Endothelial cell of umbilical vein (primary cell): ENCODE results near the gene SLC28A1. TPM values are rescaled to one million over a fixed set of nuclear protein-coding genes. Genes with fewer than 3 reads are reported as not detected.

Experiments used
- BruUV-seq: library from RNA; stranded (reverse); fragments of 400-500 nt; replicated peaks from 2 replicates; lab custom pipeline; 2021; lab: Mats Ljungman, UMichigan
- CTCF ChIA-PET: fragments of 300-600, 350-600 bp; sonication (Branson Sonifier 250); formaldehyde crosslinking; loops from one replicate; lab custom pipeline; 2021; ENCODE audit warnings: antibody characterized with exemption, inconsistent platforms; lab: Charles Lee
- POLR2A ChIA-PET: fragments of 300-600, 350-600 bp; sonication (Branson Sonifier 250); formaldehyde crosslinking; loops from one replicate; lab custom pipeline; 2021; ENCODE audit warnings: antibody characterized with exemption, inconsistent platforms; lab: Charles Lee
- DNase-seq: peaks from one replicate; pipeline ENCODE4 v3.0.0-alpha.2; 2011; ENCODE audit warnings: low read depth, low spot score
- FAIRE-seq: peaks from 2 replicates; lab custom pipeline; 2011; peaks lifted over from hg19 to GRCh38; lab: Jason Lieb, UNC
- H2AFZ ChIP-seq: 2 replicates; pipeline ENCODE4 v1.6.0; 2012; ENCODE audit warnings: low read depth, low read length, control low read depth, inconsistent platforms
- H3K27ac ChIP-seq: 2 replicates; pipeline ENCODE4 v1.5.1; 2011; ENCODE audit warnings: low read depth, mild to moderate bottlenecking, control low read depth, low read length, moderate library complexity; ENCODE audit not compliant: insufficient read depth
- H3K27me3 ChIP-seq, 2 experiments: 2 replicates each; pipeline versions ENCODE4 v1.6.0 to v1.6.1; 2011; ENCODE audit warnings: low read length in 2 of 2, mixed read lengths in 1 of 2; ENCODE audit not compliant: control insufficient read depth in 2 of 2, insufficient read depth in 2 of 2
- H3K36me3 ChIP-seq, 2 experiments: 2 replicates in 1 of 2; 3 replicates in 1 of 2; pipeline ENCODE4 v1.5.1; 2011; ENCODE audit warnings: low read length in 2 of 2, mild to moderate bottlenecking in 1 of 2, moderate library complexity in 1 of 2; ENCODE audit not compliant: control insufficient read depth in 2 of 2, insufficient read depth in 2 of 2; ENCODE audit errors: extremely low read depth in 1 of 2
- H3K4me1 ChIP-seq: 3 replicates; pipeline ENCODE4 v1.5.1; 2011; ENCODE audit warnings: mild to moderate bottlenecking, low read length; ENCODE audit not compliant: control insufficient read depth, insufficient read depth; ENCODE audit errors: extremely low read depth
- H3K4me2 ChIP-seq: 2 replicates; pipeline ENCODE4 v1.6.1; 2011; ENCODE audit warnings: low read length, control low read depth, mixed read lengths; ENCODE audit not compliant: insufficient read depth
- H3K4me3 ChIP-seq, 3 experiments: fragments of 200-600 bp in 1 of 3; sonication (generic), shearing (Covaris generic) in 1 of 3; replicated peaks in 1 of 3; 2 replicates each; pipeline ENCODE4 v1.5.1; 2011 to 2016; ENCODE audit warnings: control low read depth in 3 of 3, low read length in 3 of 3, mild to moderate bottlenecking in 2 of 3, inconsistent platforms in 1 of 3, low read depth in 1 of 3, moderate library complexity in 1 of 3; ENCODE audit not compliant: insufficient read depth in 1 of 3
- H3K79me2 ChIP-seq: 2 replicates; pipeline ENCODE4 v1.6.0; 2012; ENCODE audit warnings: low read length, inconsistent platforms; ENCODE audit not compliant: control insufficient read depth, insufficient read depth
- H3K9ac ChIP-seq: replicated peaks from 2 replicates; pipeline ENCODE3; 2011; ENCODE audit warnings: low read length, control low read depth; ENCODE audit not compliant: insufficient read depth; ENCODE audit errors: extremely low read depth
- H3K9me1 ChIP-seq: replicated peaks from 3 replicates; pipeline ENCODE4 v1.6.0; 2011; ENCODE audit warnings: mild to moderate bottlenecking, low read length; ENCODE audit not compliant: control insufficient read depth, insufficient read depth; ENCODE audit errors: extremely low read depth
- H3K9me3 ChIP-seq: replicated peaks from 2 replicates; pipeline ENCODE4 v1.5.1; 2012; ENCODE audit warnings: low read length, inconsistent platforms; ENCODE audit not compliant: control insufficient read depth, insufficient read depth
- H4K20me1 ChIP-seq: replicated peaks from 2 replicates; pipeline ENCODE3; 2011; ENCODE audit warnings: mild to moderate bottlenecking, low read length; ENCODE audit not compliant: control insufficient read depth, insufficient read depth; ENCODE audit errors: extremely low read depth
- EZH2 ChIP-seq: IDR thresholded peaks from 2 replicates; pipeline ENCODE4 v1.6.1; 2012; ENCODE audit warnings: borderline replicate concordance, low read depth, mild to moderate bottlenecking, moderate library complexity, low read length, inconsistent platforms; ENCODE audit not compliant: severe bottlenecking
- FOS ChIP-seq: IDR thresholded peaks from 2 replicates; pipeline ENCODE4 v1.6.1; 2011; ENCODE audit warnings: mild to moderate bottlenecking, low read length, moderate library complexity, borderline replicate concordance; ENCODE audit not compliant: insufficient read depth
- GATA2 ChIP-seq: IDR thresholded peaks from 2 replicates; pipeline ENCODE4 v1.7.0; 2011; ENCODE audit warnings: low read depth, mild to moderate bottlenecking, moderate library complexity, mixed read lengths, low read length; ENCODE audit not compliant: insufficient read length, insufficient read depth
- JUN ChIP-seq: IDR thresholded peaks from 2 replicates; pipeline ENCODE4 v1.6.1; 2011; ENCODE audit warnings: borderline replicate concordance, low read depth; ENCODE audit not compliant: insufficient read length, insufficient read depth
- MYC ChIP-seq: IDR thresholded peaks from one replicate; pipeline ENCODE4 v1.6.1; 2011; ENCODE audit warnings: mild to moderate bottlenecking, low read depth, low read length
- POLR2A ChIP-seq: IDR thresholded peaks from 2 replicates; pipeline ENCODE4 v1.6.1; 2012; ENCODE audit warnings: low read depth, mild to moderate bottlenecking, control low read depth, low read length
- POLR2AphosphoS5 ChIP-seq: IDR thresholded peaks from 2 replicates; pipeline ENCODE4 v1.6.1; 2012; ENCODE audit warnings: low read depth, mild to moderate bottlenecking, control low read depth, low read length, moderate library complexity; ENCODE audit not compliant: insufficient read depth
- dilution Hi-C: fragments of 300-500 bp; cut with MboI; formaldehyde crosslinking; loops from one replicate; pipeline ENCODE4 v1.15.0; 2019; ENCODE audit warnings: low sequenced_read_pairs; ENCODE audit not compliant: extremely low pct_ligation_motif_present
- intact Hi-C: fragments of 100-400 bp; cut with micrococcal nuclease; formaldehyde crosslinking; loops from one replicate; pipeline ENCODE4 v1.10.0; 2022
- polyA plus RNA-seq, 4 experiments: library from polyadenylated mRNA; depleted of rRNA in 3 of 4; stranded (reverse) in 3 of 4; unstranded in 1 of 4; fragments of >200 nt; gene quantifications; 2 replicates each; pipeline versions ENCODE4 v1.2.1 to v1.2.3, GENCODE V29; 2011 to 2012; ENCODE audit warnings: missing spikeins in 1 of 4
- total RNA-seq: library from RNA; stranded (reverse); gene quantifications from 2 replicates; pipeline ENCODE4 v1.2.3, GENCODE V29; 2021
- TF ChIP-seq, protein P1 (sequence below): IDR thresholded peaks from 2 replicates; pipeline ENCODE4 v1.6.1; 2011; ENCODE audit not compliant: insufficient read depth, insufficient read length
- TF ChIP-seq, protein P2 (sequence below), 2 donors: IDR thresholded peaks; 1 replicate in 1 of 2; 2 replicates in 1 of 2; pipeline ENCODE4 v1.5.1; 2011; ENCODE audit warnings: low read length in 2 of 2, mild to moderate bottlenecking in 2 of 2, moderate library complexity in 2 of 2, control low read depth in 1 of 2, inconsistent platforms in 1 of 2, low read depth in 1 of 2; ENCODE audit not compliant: insufficient read depth in 1 of 2; ENCODE audit errors: extremely low read depth in 1 of 2

Gene SLC28A1
- total and polyA plus RNA-seq, 2 donors (not counting 3 experiments of a cell fraction or from before 2014, with no cell fraction given), result not detected

- no peak for TF ChIP-seq GATA2
- DNase-seq, result no peak
- intact Hi-C loops, result loop anchor here (5.0 kb wide), 1 partner anchor 34 kb away; no protein-coding TSS in a partner anchor
Measured at GRCh38 chr15:84910928-84911623, 26.6 kb downstream of the SLC28A1 start.

GRCh38 chr15:84911879-84912660 lies 27.6 kb downstream of the SLC28A1 start:
- dilution Hi-C loops (no loop called here), intact Hi-C loops (loop anchor here (1.0 to 5.0 kb wide), 5 partner anchors 35 to 196 kb away; partner anchors contain the start of genes PDE8A and SEC11A)
- no peaks in the 10 kb centered on the region for H3K9me1 ChIP-seq
- peak overlapping the region; percentile 89 for H3K4me2 ChIP-seq
- no peaks in the 10 kb centered on the region for H3K79me2 ChIP-seq
- no peaks in the 10 kb centered on the region for H4K20me1 ChIP-seq
- POLR2A ChIA-PET, result interaction anchor here (0.6 to 1.1 kb wide), 5 partner anchors 16 to 341 kb away, joined by 3 to 9 read pairs (median 5); no protein-coding TSS in a partner anchor
- no peaks in the 10 kb centered on the region for H3K27me3 ChIP-seq
- H3K27ac ChIP-seq, result peak overlapping the region; percentile 99
- H3K4me1 ChIP-seq, result peaks cover 34% of the 10 kb centered on the region
- H3K4me3 ChIP-seq, result no peak overlapping the region
- no peaks in the 10 kb centered on the region for H3K36me3 ChIP-seq
- H3K9ac ChIP-seq, result peak overlapping the region; percentile 85
- H3K9me3 ChIP-seq, result no peaks in the 10 kb centered on the region
- peak; percentile 66 for TF ChIP-seq POLR2AphosphoS5
- TF ChIP-seq POLR2A, result peak; percentile 66
- peak; percentile 88 for TF ChIP-seq FOS
- TF ChIP-seq, protein P1, sequence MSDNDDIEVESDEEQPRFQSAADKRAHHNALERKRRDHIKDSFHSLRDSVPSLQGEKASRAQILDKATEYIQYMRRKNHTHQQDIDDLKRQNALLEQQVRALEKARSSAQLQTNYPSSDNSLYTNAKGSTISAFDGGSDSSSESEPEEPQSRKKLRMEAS, result no peak
- no peak for TF ChIP-seq GATA2
- TF ChIP-seq JUN, result peak; percentile 81
- no peak for TF ChIP-seq EZH2
- TF ChIP-seq, protein P2, sequence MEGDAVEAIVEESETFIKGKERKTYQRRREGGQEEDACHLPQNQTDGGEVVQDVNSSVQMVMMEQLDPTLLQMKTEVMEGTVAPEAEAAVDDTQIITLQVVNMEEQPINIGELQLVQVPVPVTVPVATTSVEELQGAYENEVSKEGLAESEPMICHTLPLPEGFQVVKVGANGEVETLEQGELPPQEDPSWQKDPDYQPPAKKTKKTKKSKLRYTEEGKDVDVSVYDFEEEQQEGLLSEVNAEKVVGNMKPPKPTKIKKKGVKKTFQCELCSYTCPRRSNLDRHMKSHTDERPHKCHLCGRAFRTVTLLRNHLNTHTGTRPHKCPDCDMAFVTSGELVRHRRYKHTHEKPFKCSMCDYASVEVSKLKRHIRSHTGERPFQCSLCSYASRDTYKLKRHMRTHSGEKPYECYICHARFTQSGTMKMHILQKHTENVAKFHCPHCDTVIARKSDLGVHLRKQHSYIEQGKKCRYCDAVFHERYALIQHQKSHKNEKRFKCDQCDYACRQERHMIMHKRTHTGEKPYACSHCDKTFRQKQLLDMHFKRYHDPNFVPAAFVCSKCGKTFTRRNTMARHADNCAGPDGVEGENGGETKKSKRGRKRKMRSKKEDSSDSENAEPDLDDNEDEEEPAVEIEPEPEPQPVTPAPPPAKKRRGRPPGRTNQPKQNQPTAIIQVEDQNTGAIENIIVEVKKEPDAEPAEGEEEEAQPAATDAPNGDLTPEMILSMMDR (IDR thresholded peaks at IDR 0.05; ENCODE audit: extremely low read depth in 1 of 2, insufficient read depth in 1 of 2, low read depth in 1 of 2, low read length in 2 of 2), result no peak
- TF ChIP-seq MYC, result no peak
- TSS peak; percentile 91 for BruUV-seq
- FAIRE-seq (peak; percentile 99), DNase-seq (peak; percentile 99)
- H2AFZ ChIP-seq, result peak overlapping the region; percentile 85
- CTCF ChIA-PET, result interaction anchor here (0.8 to 1.9 kb wide), 13 partner anchors 8 to 341 kb away, joined by 3 to 38 read pairs (median 5); partner anchors contain the start of genes NMB and WDR73

More at GRCh38 chr15:84910928-84911623, 26.6 kb downstream of the SLC28A1 start:
- Histone ChIP-seq H3K27me3 (no peaks in the 10 kb centered on the region), H3K36me3 (no peaks in the 10 kb centered on the region), H2AFZ (peak overlapping the region; percentile 5), H3K4me1 (peaks cover 34% of the 10 kb centered on the region), H3K9me3 (no peaks in the 10 kb centered on the region), H3K9me1 (no peaks in the 10 kb centered on the region), H3K4me2 (no peak overlapping the region), H3K79me2 (no peaks in the 10 kb centered on the region), H4K20me1 (no peaks in the 10 kb centered on the region), H3K4me3 (no peak overlapping the region), H3K9ac (peak overlapping the region; percentile 85), H3K27ac (peak overlapping the region; percentile 99)
- no TSS peak for BruUV-seq
- ChIA-PET CTCF (no interaction called here), POLR2A (interaction anchor here (0.8 kb wide), 1 partner anchor 13 kb away, joined by 3 read pairs; no protein-coding TSS in a partner anchor)
- FAIRE-seq, result no peak
- dilution Hi-C loops, result no loop called here
